HUES6 (cell line): ENCODE measurements around the gene BBS9.
A peak's percentile ranks its signal among the peaks of the same experiment; 100 is the strongest.

Experiments
- H3K27ac ChIP-seq: 2 replicates; pipeline ENCODE4 v1.7.0; 2013; ENCODE audit warnings: low read depth, mild to moderate bottlenecking, low read length, inconsistent platforms
- H3K27me3 ChIP-seq: 2 replicates; pipeline ENCODE4 v1.6.1; 2013; ENCODE audit warnings: low read length; ENCODE audit not compliant: control insufficient read depth, insufficient read depth
- H3K36me3 ChIP-seq: 2 replicates; pipeline ENCODE4 v1.6.1; 2013; ENCODE audit warnings: low read length; ENCODE audit not compliant: control insufficient read depth, insufficient read depth
- H3K4me1 ChIP-seq: 2 replicates; pipeline ENCODE4 v1.6.1; 2013; ENCODE audit warnings: low read length; ENCODE audit not compliant: control insufficient read depth, insufficient read depth
- H3K4me3 ChIP-seq: 2 replicates; pipeline ENCODE4 v1.5.1; 2013; ENCODE audit warnings: low read depth, low read length
- H3K9ac ChIP-seq: one replicate; pipeline ENCODE4 v1.6.1; 2013; ENCODE audit warnings: mild to moderate bottlenecking, low read length
- H3K9me3 ChIP-seq: 2 replicates; pipeline ENCODE4 v1.6.1; 2013; ENCODE audit warnings: low read depth, low read length; ENCODE audit not compliant: control insufficient read depth, insufficient read depth

The BBS9 gene

GRCh38 chr7:33494474-33494873 is 365.1 kb downstream of the BBS9 start:
- Histone ChIP-seq H3K27me3 (no peaks in the 10 kb centered on the region), H3K4me3 (peak overlapping the region; percentile 26; the same call in 1 of the 2 replicates), H3K9me3 (no peaks in the 10 kb centered on the region), H3K9ac (no peak overlapping the region), H3K27ac (peak overlapping the region; percentile 22; the same call in 1 of the 2 replicates), H3K36me3 (no peaks in the 10 kb centered on the region), H3K4me1 (peaks cover 50% of the 10 kb centered on the region)

- no peak overlapping the region for H3K27ac ChIP-seq
- no peak overlapping the region for H3K4me3 ChIP-seq
- no peaks in the 10 kb centered on the region for H3K27me3 ChIP-seq
- peaks cover 50% of the 10 kb centered on the region for H3K4me1 ChIP-seq
- no peak overlapping the region for H3K9ac ChIP-seq
- no peaks in the 10 kb centered on the region for H3K9me3 ChIP-seq
- H3K36me3 ChIP-seq = no peaks in the 10 kb centered on the region
Observed at GRCh38 chr7:33495207-33495606, 365.8 kb downstream of the BBS9 start.

- Histone ChIP-seq H3K4me1 (peaks cover 42% of the 10 kb centered on the region), H3K4me3 (no peak overlapping the region), H3K9ac (no peak overlapping the region), H3K27me3 (no peaks in the 10 kb centered on the region), H3K27ac (no peak overlapping the region), H3K36me3 (no peaks in the 10 kb centered on the region), H3K9me3 (no peaks in the 10 kb centered on the region)
Observed at GRCh38 chr7:33497051-33497450, 367.7 kb downstream of the BBS9 start.

GRCh38 chr7:33500703-33501701 is 371.6 kb downstream of the BBS9 start:
- Histone ChIP-seq H3K9me3 (no peaks in the 10 kb centered on the region), H3K4me3 (no peak overlapping the region), H3K9ac (no peak overlapping the region), H3K4me1 (peaks cover 7% of the 10 kb centered on the region; the same call in 1 of the 2 replicates), H3K27me3 (no peaks in the 10 kb centered on the region), H3K27ac (no peak overlapping the region), H3K36me3 (0 out of 2 replicates have a peak, but pooled peaks cover 2% of the 10 kb centered on the region)

- H3K27ac ChIP-seq = no peak overlapping the region
- H3K9me3 ChIP-seq = no peaks in the 10 kb centered on the region
- no peaks in the 10 kb centered on the region for H3K27me3 ChIP-seq
- no peaks in the 10 kb centered on the region for H3K4me1 ChIP-seq
- H3K4me3 ChIP-seq = no peak overlapping the region
- H3K36me3 ChIP-seq = 0 out of 2 replicates have a peak, but pooled peaks cover 7% of the 10 kb centered on the region
- H3K9ac ChIP-seq = no peak overlapping the region
Observed at GRCh38 chr7:33503014-33503413, 373.6 kb downstream of the BBS9 start.

- Histone ChIP-seq H3K27me3 (no peaks in the 10 kb centered on the region), H3K4me1 (no peaks in the 10 kb centered on the region), H3K36me3 (peaks cover 7% of the 10 kb centered on the region; the same call in 1 of the 2 replicates), H3K9ac (no peak overlapping the region), H3K4me3 (no peak overlapping the region), H3K9me3 (no peaks in the 10 kb centered on the region), H3K27ac (no peak overlapping the region)
Observed at GRCh38 chr7:33503736-33504135, 374.4 kb downstream of the BBS9 start.

GRCh38 chr7:33504266-33504665 is 374.9 kb downstream of the BBS9 start:
- no peaks in the 10 kb centered on the region for H3K27me3 ChIP-seq
- no peak overlapping the region for H3K4me3 ChIP-seq
- peaks cover 7% of the 10 kb centered on the region; the same call in 1 of the 2 replicates for H3K36me3 ChIP-seq
- no peak overlapping the region for H3K27ac ChIP-seq
- H3K9ac ChIP-seq = no peak overlapping the region
- no peaks in the 10 kb centered on the region for H3K9me3 ChIP-seq
- H3K4me1 ChIP-seq = no peaks in the 10 kb centered on the region

- H3K36me3 ChIP-seq = peaks cover 7% of the 10 kb centered on the region; the same call in 1 of the 2 replicates
- no peaks in the 10 kb centered on the region for H3K9me3 ChIP-seq
- no peaks in the 10 kb centered on the region for H3K27me3 ChIP-seq
- no peaks in the 10 kb centered on the region for H3K4me1 ChIP-seq
- no peak overlapping the region for H3K4me3 ChIP-seq
- no peak overlapping the region for H3K27ac ChIP-seq
- H3K9ac ChIP-seq = no peak overlapping the region
Observed at GRCh38 chr7:33509206-33509605, 379.8 kb downstream of the BBS9 start.

- Histone ChIP-seq H3K27ac (no peak overlapping the region), H3K4me3 (no peak overlapping the region), H3K36me3 (peaks cover 4% of the 10 kb centered on the region; the same call in 1 of the 2 replicates), H3K9me3 (no peaks in the 10 kb centered on the region), H3K4me1 (no peaks in the 10 kb centered on the region), H3K27me3 (no peaks in the 10 kb centered on the region), H3K9ac (no peak overlapping the region)
Observed at GRCh38 chr7:33511778-33512177, 382.4 kb downstream of the BBS9 start.

- no peaks in the 10 kb centered on the region for H3K27me3 ChIP-seq
- H3K27ac ChIP-seq = no peak overlapping the region
- H3K4me3 ChIP-seq = no peak overlapping the region
- H3K36me3 ChIP-seq = 0 out of 2 replicates have a peak, but pooled peaks cover 3% of the 10 kb centered on the region
- H3K9ac ChIP-seq = no peak overlapping the region
- H3K9me3 ChIP-seq = no peaks in the 10 kb centered on the region
- no peaks in the 10 kb centered on the region for H3K4me1 ChIP-seq
Observed at GRCh38 chr7:33516568-33516967, 387.2 kb downstream of the BBS9 start.

GRCh38 chr7:33517191-33517590 is 387.8 kb downstream of the BBS9 start:
- Histone ChIP-seq H3K27me3 (no peaks in the 10 kb centered on the region), H3K9me3 (no peaks in the 10 kb centered on the region), H3K36me3 (0 out of 2 replicates have a peak, but pooled peaks cover 3% of the 10 kb centered on the region), H3K4me3 (no peak overlapping the region), H3K9ac (no peak overlapping the region), H3K4me1 (no peaks in the 10 kb centered on the region), H3K27ac (no peak overlapping the region)
